Measurements from ENCODE around the gene MORN5. TPM values are rescaled to one million over a fixed set of nuclear protein-coding genes. Genes with fewer than 3 reads are reported as not detected.
A peak's percentile ranks its signal among the peaks of the same experiment; 100 is the strongest.

Gene MORN5
- total RNA-seq, 2 donors from 2014 or later: not detected

DNA sequence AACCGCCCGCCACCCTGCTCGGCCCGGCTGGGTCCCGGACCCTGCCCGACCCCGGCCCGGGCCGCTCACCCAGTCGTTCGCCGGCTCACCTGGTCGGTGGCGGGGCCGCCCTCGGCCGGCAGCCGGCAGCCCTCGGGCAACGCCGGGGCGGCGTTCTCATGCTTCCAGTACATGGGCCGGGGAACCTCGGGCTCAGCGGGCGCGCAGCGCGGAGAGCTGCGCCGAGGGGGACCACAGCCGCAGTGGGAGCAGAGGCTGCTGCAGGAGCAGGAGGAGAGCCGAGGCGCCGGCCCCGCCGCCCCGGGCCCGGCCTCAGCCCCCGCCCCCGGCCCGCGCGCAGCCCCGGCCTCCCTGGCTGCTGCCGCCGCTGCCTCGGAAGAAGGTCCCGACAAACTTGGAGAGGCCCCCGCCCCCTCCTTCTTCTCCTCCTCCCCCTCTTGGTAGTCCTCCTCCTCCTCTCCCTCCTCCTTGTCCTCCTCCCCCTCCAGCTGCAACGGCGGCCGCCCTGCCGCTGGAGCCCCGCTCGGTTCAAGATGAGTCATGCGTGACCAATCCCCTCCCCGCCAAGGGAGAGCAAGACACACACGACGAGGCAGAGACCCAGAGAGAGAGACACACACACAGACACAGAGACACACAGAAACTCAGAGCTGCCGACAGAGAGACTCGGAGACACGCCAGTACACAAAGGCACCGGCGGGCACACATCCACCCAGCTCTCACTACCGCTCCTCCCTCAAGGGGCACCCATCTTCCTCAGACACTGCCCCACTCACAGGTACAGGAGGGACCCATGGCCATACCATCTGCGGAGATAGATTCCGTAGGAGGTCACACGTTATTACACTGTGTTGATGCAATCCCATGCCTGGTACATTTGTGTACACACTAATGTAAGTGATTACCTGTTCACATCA is 69.1 kb downstream of the MORN5 start, which contains the start of gene LHX6:
TSS of gene LHX6 (minus strand) at position 390 of the 917 bp plus-strand sequence. CDS start at position 173, 217 bp downstream.
- ATAC-seq (replicated peaks in 1 of 2) (peak; percentile 50 to 66), DNase-seq (peak in 1 of 2 donors; percentile 26)
- Mint-ChIP-seq H3K36me3 (ENCODE audit: insufficient read depth in 2 of 2) (no peaks in the 10 kb centered on the region), H3K9me3 (no peaks in the 10 kb centered on the region), H3K4me3 (peak within 1 kb of the TSS; percentile 47 to 73), H3K4me1 (ENCODE audit: low read depth) (no peaks in the 10 kb centered on the region), H3K27ac (no peak within 1 kb of the TSS), H3K27me3 (ENCODE audit: low read depth) (peaks cover 26% of the 10 kb centered on the region)

DNA sequence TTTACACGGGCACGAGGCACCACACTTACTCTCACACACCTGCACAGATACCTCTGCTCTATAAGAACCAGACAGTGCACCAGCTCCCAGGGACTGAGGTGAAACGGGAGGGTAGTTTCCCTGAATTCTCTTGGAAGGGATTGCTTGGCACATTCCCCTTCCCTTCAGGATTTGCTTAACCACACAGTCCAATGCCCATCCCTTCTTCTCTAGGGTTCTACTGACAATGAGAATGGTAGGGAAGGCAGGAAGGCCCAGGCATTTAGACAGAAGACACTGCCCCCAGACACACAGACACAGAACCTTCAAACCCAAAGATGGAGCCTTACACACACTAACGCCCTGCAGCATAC is 69.8 kb downstream of the MORN5 start:
- peaks cover 23% of the 10 kb centered on the region for H3K27me3 Mint-ChIP-seq (ENCODE audit: low read depth)
- DNase-seq (no peak), ATAC-seq (replicated peaks in 1 of 2) (no peak)
- H3K4me3 Mint-ChIP-seq: no peak overlapping the region
- H3K4me1 Mint-ChIP-seq (ENCODE audit: low read depth): no peaks in the 10 kb centered on the region
- no peak overlapping the region for H3K27ac Mint-ChIP-seq
- no peaks in the 10 kb centered on the region for H3K36me3 Mint-ChIP-seq (ENCODE audit: insufficient read depth in 2 of 2)
- H3K9me3 Mint-ChIP-seq: no peaks in the 10 kb centered on the region

DNA sequence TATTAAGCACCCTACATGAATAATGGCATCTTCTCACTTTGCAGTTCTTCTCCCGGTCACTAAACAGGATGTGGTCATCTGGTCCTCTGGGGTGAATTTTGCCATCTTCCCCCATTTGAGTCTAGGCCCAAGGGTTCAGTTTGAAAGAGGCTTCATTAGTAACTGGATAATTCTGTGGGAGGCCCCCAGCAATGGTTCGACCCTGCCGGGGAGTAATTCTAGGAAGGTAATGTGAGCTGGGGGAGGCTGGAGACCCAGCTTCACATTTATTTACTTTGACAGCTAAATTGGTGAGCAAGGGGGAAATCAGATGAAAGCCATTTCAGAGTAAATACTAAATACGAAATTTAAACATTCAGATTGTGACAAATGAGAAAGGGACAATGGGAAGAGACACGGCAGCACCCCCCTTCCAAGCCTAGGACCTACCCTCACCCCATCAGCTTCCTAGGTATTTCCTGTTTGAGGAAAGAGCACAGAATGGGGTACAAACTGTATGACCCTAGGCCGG is 73.1 kb downstream of the MORN5 start:
- Mint-ChIP-seq H3K9me3 (no peaks in the 10 kb centered on the region), H3K27ac (no peak overlapping the region), H3K36me3 (ENCODE audit: insufficient read depth in 2 of 2) (no peaks in the 10 kb centered on the region), H3K4me3 (no peak overlapping the region), H3K4me1 (ENCODE audit: low read depth) (no peaks in the 10 kb centered on the region), H3K27me3 (ENCODE audit: low read depth) (no peaks in the 10 kb centered on the region)
- DNase-seq (no peak), ATAC-seq (replicated peaks in 1 of 2) (no peak)

DNA sequence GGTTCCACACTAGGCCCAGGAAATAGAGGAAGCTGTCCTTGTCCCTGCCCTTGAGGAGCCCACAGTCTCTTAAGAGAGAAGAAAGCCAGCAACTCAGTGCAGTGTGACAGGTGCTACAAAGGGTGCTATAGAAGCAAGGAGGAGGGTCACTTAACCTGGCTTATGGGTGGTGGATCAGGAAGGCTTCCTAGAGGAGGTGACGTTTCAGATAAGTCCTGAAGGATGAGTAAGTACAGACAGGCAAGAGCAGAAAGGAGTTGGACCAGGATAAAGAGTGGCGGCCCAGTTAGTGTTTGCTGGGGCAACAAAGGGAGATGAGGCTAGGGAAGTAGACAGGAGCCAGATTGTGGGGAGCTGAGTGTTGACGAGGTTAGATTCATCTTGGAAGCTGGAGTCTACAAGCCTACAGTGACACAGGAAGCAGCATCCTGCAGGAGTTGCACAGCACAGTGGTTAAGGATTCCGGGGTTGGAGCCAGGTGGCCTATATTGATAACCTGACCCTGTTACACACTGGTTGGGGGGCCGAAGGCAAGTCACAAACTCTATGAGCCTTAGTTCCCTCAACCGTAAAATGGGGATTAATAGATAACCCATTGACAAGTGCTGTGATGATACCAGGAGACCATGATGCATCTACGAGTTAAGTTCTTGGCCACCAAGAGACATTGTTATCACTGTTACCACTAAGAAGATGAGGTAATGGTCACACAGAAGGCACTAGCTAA is 74.5 kb downstream of the MORN5 start:
- H3K4me1 Mint-ChIP-seq (ENCODE audit: low read depth): no peaks in the 10 kb centered on the region
- DNase-seq: no peak
- H3K36me3 Mint-ChIP-seq (ENCODE audit: insufficient read depth in 2 of 2): no peaks in the 10 kb centered on the region
- no peak for ATAC-seq (replicated peaks in 1 of 2)
- no peaks in the 10 kb centered on the region for H3K27me3 Mint-ChIP-seq (ENCODE audit: low read depth)
- H3K4me3 Mint-ChIP-seq: no peak overlapping the region
- H3K27ac Mint-ChIP-seq: no peak overlapping the region
- H3K9me3 Mint-ChIP-seq: no peaks in the 10 kb centered on the region

DNA sequence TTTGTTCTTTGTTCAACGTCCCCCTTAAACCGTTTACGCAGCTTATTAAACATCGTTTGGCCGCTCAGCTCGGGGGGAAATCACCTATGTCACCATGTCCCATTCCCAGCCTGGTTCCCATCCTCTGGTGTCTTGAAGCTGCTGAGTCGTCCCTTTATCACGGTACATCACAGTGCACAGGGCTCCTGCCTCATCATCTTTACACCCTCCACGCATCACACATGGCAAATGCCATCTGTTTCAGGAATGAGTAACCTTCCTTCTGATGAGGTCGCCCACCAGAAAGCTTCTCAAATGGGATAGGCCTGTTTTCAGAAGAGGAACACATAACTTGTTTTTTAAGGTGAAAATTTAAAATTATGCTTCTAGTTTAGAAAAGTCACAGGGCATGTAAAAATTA is 77.0 kb downstream of the MORN5 start:
- H3K4me3 Mint-ChIP-seq: no peak overlapping the region
- DNase-seq (no peak), ATAC-seq (replicated peaks in 1 of 2) (no peak)
- H3K27me3 Mint-ChIP-seq (ENCODE audit: low read depth): no peaks in the 10 kb centered on the region
- no peaks in the 10 kb centered on the region for H3K9me3 Mint-ChIP-seq
- no peaks in the 10 kb centered on the region for H3K4me1 Mint-ChIP-seq (ENCODE audit: low read depth)
- peaks cover 3 to 4% of the 10 kb centered on the region in 2 donors for H3K36me3 Mint-ChIP-seq (ENCODE audit: insufficient read depth in 2 of 2)
- H3K27ac Mint-ChIP-seq: no peak overlapping the region

DNA sequence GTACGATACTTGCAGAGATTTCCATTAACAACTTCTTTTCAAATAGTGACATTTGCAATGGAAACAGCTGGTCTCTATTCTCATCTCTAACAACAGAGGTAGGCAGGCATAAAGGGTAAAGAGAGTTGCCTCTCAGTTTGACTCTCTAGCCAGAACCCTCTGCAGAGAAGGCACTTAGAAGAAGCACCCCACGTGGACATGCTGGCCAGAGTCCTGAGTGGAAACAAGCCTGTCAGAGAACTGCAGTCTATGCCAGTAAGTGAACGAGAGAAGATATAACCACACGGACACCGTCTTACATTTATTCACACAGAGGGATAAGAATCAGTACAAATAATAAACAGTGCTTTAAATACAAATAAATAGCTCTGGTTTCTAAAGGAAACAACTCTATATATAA is 80.0 kb downstream of the MORN5 start:
- no peaks in the 10 kb centered on the region for H3K9me3 Mint-ChIP-seq
- H3K27me3 Mint-ChIP-seq (ENCODE audit: low read depth): no peaks in the 10 kb centered on the region
- peaks cover 4% of the 10 kb centered on the region in 2 donors for H3K36me3 Mint-ChIP-seq (ENCODE audit: insufficient read depth in 2 of 2)
- H3K27ac Mint-ChIP-seq: no peak overlapping the region
- H3K4me3 Mint-ChIP-seq: no peak overlapping the region
- DNase-seq (no peak), ATAC-seq (replicated peaks in 1 of 2) (no peak)
- H3K4me1 Mint-ChIP-seq (ENCODE audit: low read depth): no peaks in the 10 kb centered on the region

DNA sequence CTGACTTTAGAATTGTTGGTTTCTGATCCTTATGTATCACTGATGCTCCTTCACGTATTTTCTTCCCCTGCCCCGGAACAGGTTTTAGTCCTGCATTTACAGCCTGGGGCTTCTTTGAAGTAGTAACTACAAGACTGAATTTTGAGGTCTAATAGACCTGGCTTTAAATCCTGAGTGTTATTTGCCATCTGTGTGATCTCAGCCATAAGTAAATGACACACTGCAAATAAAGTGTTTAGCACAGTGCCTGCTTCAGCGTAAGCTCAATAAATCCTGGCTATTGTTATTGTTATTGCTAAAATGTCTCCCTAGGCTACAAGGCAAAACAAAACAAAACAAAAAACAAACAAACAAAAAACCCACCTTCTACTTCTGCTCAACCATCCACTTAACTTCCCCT is 84.6 kb downstream of the MORN5 start:
- H3K9me3 Mint-ChIP-seq: no peaks in the 10 kb centered on the region
- no peak for DNase-seq
- no peaks in the 10 kb centered on the region for H3K4me1 Mint-ChIP-seq (ENCODE audit: low read depth)
- no peak overlapping the region for H3K27ac Mint-ChIP-seq
- ATAC-seq (replicated peaks in 1 of 2): no peak
- peaks cover 4 to 13% of the 10 kb centered on the region in 2 donors for H3K36me3 Mint-ChIP-seq (ENCODE audit: insufficient read depth in 2 of 2)
- H3K27me3 Mint-ChIP-seq (ENCODE audit: low read depth): no peaks in the 10 kb centered on the region
- no peak overlapping the region for H3K4me3 Mint-ChIP-seq

DNA sequence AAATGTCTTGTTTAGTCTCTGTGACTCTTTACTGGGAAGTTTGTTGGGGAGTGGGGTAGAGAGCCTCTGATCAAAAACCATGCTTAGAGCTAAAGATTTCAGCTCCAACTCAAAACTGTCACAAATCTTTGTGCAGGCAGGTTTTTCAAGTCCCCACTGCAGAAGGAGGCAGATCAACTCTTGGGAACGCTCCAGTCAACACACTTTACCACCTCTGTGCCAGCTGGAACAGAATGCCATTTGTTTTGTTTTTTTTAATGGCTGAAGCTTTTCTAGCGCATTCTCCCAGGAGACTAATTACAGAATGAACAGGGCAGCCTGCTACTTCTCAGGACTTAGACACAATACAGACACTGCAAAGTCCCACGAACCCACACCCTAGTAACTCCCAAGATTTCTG is 87.0 kb downstream of the MORN5 start:
- Mint-ChIP-seq H3K4me3 (no peak overlapping the region), H3K27me3 (ENCODE audit: low read depth) (no peaks in the 10 kb centered on the region), H3K4me1 (ENCODE audit: low read depth) (no peaks in the 10 kb centered on the region), H3K27ac (no peak overlapping the region), H3K36me3 (ENCODE audit: insufficient read depth in 2 of 2) (peaks cover 0 to 22% of the 10 kb centered on the region in 2 donors), H3K9me3 (no peaks in the 10 kb centered on the region)
- no peak for ATAC-seq (replicated peaks in 1 of 2)
- DNase-seq: no peak

DNA sequence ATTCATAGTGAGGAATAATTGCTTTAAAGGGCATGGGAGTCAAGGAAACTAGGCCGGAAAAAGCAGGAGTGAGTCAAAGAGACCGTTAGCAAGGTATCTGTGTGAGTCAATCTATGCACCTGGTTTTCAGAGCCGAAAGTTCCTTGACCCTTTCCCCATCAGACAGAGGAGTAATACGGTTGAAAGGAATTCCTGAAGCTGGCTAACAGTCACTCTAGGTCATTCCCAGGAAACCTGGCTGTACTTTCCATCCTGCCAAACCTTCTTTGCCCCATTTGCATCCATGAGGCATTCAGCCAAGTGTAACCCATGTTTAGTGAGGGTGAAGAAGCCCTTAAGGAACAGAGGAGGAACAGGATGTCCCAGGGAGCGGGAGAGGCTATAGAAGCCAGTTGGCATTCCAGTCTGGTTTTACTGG is 88.7 kb downstream of the MORN5 start:
- Mint-ChIP-seq H3K36me3 (ENCODE audit: insufficient read depth in 2 of 2) (peaks cover 0 to 20% of the 10 kb centered on the region in 2 donors), H3K9me3 (no peaks in the 10 kb centered on the region), H3K27me3 (ENCODE audit: low read depth) (no peaks in the 10 kb centered on the region), H3K4me3 (no peak overlapping the region), H3K4me1 (ENCODE audit: low read depth) (no peaks in the 10 kb centered on the region), H3K27ac (no peak overlapping the region)
- no peak for ATAC-seq (replicated peaks in 1 of 2)
- DNase-seq: no peak

Other genes with a start within 250 kb of the MORN5 start
- gene TTLL11, start 66.6 kb upstream of the MORN5 start, total RNA-seq: 1 to 10 TPM; 2.5 to 2.6 TPM
- 10 to 100 TPM; 32.3 to 42.0 TPM for gene NDUFA8, start 129 bp upstream of the MORN5 start, total RNA-seq
- under 1 TPM in 1 of 2 donors, not detected in 1; 0.29 TPM for gene LHX6, start 69.0 kb downstream of the MORN5 start, total RNA-seq
- 10 to 100 TPM; 30.0 to 35.8 TPM for gene RBM18, start 104.9 kb downstream of the MORN5 start, total RNA-seq
- 10 to 100 TPM; 42.6 to 47.7 TPM for gene MRRF, start 105.0 kb downstream of the MORN5 start, total RNA-seq
- gene PTGS1, start 211.1 kb downstream of the MORN5 start, total RNA-seq: under 1 TPM; 0.17 to 0.58 TPM

Measured in activated T-cell treated with anti-CD3 and anti-CD28 coated beads, Interleukin-2, amount 50 U/mL, for 72 hours (primary cell).